ENCODE results near the gene CCDC74B.
"Not testable (repeated sequence)": the region's sequence is repeated elsewhere in the genome, so short reads cannot be mapped to it uniquely, and the experiment has no call there.

The CCDC74B gene

DNA sequence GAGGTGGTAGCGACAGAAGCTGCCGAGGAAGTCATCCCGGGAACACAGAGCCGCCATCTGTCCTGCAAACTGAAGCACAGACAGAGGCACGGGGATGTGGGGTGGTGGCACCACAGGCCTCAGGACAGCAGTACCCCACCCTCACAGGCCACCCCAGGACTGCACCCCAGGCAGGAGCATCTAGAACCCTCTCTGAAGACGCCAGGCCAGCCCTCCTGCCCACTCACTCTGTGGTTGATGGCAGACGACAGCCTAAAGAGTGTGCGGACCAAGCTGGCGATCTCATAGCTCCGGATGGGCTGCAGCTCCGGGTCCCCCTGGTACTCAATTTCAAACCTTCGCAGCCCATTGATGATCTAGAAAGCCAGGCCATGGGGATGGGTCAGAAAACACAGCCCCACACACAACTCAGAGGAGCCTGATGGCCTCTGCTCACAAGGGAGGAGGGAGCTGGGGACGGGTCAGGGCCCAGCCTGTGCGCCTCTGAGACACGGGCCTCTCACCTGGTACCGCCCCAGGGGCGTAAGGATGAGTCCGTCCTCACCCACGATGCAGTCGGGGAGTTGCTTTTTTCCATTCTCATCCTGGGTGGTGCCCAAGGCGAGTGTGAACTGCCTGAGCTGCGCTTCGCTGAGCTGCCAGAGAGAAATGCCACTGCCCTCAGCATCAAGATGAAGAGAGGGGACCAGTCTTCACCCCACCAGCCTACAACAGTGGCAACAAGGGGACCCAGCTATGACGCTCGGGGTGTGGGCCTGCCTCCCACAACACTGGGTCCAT, 8.1 kb upstream of the CCDC74B start:
- TF ChIP-seq CTCF (IDR thresholded peaks at IDR 0.05; ENCODE audit: control insufficient read depth, extremely low read depth, insufficient read depth): no peak
- no peak for DNase-seq (ENCODE audit: low read depth)
- H3K4me3 ChIP-seq (ENCODE audit: low read depth, low read length): no peak overlapping the region

- DNase-seq (ENCODE audit: low read depth); H3K4me3 ChIP-seq (ENCODE audit: low read depth, low read length): not testable (repeated sequence)
Measured at GRCh38 chr2:130152136-130152815, 7.4 kb upstream of the CCDC74B start.

DNA sequence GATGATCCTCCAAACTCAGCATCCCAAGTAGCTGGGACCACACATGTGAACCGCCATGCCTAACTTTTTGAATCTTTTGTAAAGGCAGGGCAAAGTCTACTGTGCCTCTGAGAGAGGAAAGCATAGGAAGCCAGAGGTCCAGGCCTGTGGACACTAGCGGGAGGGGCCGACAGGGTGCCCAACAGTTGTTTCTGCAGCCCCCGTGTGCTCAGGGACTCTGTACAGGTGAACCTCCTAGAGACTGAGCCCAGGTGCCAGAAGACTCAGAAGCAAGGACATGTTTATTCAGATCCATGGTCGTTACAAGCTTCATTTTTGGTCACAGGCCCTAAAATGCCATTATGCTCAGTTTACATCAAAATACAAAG, 6.2 kb upstream of the CCDC74B start:
- H3K4me3 ChIP-seq (ENCODE audit: low read depth, low read length); DNase-seq (ENCODE audit: low read depth): not testable (repeated sequence)

- no peak overlapping the region for H3K4me3 ChIP-seq (ENCODE audit: low read depth, low read length)
- no peak for TF ChIP-seq CTCF (IDR thresholded peaks at IDR 0.05; ENCODE audit: control insufficient read depth, extremely low read depth, insufficient read depth)
Measured at GRCh38 chr2:130150181-130151144, 5.6 kb upstream of the CCDC74B start.

GRCh38 chr2:130148515-130148914, 3.6 kb upstream of the CCDC74B start:
- DNase-seq (ENCODE audit: low read depth): peak; percentile 51
- H3K4me3 ChIP-seq (ENCODE audit: low read depth, low read length): not testable (repeated sequence)

More at GRCh38 chr2:130150181-130151144, 5.6 kb upstream of the CCDC74B start:
- DNase-seq (ENCODE audit: low read depth): no peak

DNA sequence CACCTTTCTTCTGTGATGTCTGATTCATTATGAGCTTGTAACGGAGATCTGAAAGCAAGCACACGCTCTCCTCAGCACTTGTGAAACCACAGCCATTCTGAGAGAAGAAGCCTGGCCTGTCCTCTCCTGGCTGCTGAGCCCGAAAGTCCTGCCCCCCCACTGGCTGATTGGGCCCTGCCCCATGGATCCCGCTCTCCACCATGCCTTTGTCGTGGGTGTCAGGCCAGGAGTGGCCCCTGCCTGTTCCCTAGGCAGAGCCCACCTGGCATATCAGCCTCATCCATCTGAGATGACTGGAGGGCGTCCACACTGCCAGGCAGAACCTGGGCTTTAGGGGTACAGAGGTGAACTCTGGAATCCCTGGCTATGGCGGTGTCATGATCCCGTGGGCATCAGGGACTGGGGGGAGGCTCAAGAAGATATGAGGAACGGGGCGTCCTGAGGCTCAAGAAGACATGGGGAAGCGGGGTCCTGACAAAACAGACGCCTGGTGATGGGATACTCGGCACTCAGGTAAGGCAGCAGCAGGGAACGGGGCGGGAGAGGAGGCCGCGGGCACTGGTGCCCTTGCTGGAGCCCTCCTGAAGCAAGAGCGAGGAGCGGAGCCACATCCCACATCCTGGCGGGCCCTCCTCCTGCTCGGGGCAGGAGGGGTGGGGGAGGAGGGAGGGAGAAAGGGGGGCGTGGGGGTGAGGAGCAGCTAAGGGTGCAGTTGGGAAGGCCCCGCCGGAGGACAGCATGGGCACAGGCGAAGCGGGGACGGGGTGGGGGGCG, 1.5 kb downstream of the CCDC74B start:
- H3K4me3 ChIP-seq (ENCODE audit: low read depth, low read length); DNase-seq (ENCODE audit: low read depth): not testable (repeated sequence)

DNA sequence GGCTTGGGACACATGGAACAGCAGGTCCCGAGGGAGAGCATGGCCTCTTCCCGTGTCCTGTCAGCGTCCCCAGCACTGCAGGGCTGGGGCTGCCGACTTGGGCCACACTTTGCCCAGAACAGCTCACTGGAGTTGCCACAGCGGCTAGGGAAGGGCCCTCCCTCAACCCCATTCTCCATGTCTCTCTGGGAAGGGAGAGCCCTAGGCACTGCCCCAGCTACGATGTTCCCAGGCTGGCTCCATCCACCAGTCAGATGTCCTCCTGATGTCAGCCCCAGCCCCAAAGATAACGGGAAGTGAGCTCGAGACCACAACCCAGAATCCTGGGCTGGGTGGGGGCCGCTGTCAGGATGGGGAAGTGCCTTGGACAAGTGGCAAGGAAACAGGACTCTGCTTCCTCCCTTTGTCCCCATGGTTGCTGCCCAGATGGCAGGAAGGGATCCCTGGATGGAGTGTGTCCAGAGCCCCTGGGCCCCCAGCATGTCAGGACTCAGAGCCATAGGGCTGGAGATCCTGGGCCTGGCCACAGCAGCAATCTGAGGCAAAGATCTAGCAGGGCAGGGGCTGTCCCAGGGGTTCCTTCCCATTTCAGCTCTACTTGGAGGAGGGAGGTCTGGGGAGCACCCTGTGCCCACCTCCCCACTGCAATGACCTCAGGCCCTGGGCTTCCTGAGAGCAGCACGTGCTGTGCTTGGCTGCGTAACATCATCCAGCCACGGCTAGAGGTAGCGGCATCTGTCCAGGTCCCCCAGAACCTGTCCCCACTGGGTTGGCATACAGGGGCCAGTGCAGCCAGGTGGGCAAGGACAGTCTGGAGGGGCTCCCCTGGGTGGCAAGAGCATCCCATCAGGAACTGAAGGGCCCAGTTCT, 2.3 kb downstream of the CCDC74B start:
- not testable (repeated sequence) for DNase-seq (ENCODE audit: low read depth); H3K4me3 ChIP-seq (ENCODE audit: low read depth, low read length)

DNA sequence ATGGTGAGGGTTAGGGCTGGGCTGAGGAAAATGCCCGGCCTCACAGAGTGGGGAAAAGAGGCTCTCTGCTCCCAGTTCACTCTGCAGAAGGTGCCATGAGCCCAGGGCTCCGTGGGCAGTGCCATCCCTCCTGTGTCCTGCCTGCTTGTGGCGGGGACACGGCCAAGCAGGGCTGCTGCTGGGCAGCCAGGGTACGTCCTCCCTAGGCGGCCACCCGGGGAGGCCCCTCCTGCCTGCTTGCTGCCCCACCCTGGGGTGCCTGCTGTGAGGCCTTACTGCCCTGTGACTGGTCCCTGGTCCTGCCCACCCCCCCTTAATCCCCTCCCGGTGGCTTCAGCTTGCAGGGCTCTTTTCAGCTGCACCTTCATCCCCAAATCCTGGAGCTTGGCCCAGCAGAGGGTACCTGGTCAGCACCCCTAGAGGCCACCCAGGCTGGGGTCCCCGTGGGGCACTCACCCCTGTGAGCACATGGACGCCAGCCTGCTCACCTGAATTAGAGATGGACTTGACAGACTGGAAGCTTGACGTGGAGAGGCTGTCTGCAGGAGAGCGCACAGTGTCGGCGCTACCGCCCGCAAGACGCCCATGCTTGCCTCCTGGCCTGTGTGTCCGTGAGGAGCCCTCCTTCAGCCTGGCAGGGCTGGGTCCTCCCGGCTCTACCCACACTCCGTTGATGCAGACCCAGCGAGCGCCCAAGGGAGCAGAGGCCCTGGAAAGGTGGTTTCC, 3.1 kb downstream of the CCDC74B start:
- not testable (repeated sequence) for DNase-seq (ENCODE audit: low read depth); H3K4me3 ChIP-seq (ENCODE audit: low read depth, low read length)

DNA sequence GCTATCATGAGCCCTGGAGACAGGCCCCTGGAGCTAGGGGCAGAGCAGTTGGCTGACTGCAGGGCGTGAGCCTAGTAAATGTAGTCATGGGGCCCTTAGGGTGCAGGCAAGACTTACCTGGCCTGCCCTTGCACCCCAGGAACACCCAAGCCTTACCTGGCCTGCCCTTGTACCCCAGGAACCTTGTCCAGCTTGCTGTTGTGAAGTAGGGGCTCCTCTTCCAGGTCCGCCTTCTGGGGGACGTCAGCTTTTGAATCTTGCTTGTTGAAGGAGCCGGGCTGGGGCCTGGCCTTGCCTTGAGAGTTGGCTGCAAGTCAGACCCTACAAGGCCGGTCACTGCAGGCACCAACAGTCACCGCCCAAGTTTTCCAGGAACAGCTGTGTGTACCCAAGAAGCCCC, 3.9 kb downstream of the CCDC74B start:
- DNase-seq (ENCODE audit: low read depth); H3K4me3 ChIP-seq (ENCODE audit: low read depth, low read length): not testable (repeated sequence)

- not testable (repeated sequence) for DNase-seq (ENCODE audit: low read depth); H3K4me3 ChIP-seq (ENCODE audit: low read depth, low read length)
Measured at GRCh38 chr2:130140516-130140915, 4.4 kb downstream of the CCDC74B start.

GRCh38 chr2:130139331-130140280, 5.3 kb downstream of the CCDC74B start:
- DNase-seq (ENCODE audit: low read depth); H3K4me3 ChIP-seq (ENCODE audit: low read depth, low read length): not testable (repeated sequence)

GRCh38 chr2:130138841-130139251, 6.1 kb downstream of the CCDC74B start:
- DNase-seq (ENCODE audit: low read depth): peak; percentile 8
- not testable (repeated sequence) for H3K4me3 ChIP-seq (ENCODE audit: low read depth, low read length)

- not testable (repeated sequence) for H3K4me3 ChIP-seq (ENCODE audit: low read depth, low read length); DNase-seq (ENCODE audit: low read depth)
Measured at GRCh38 chr2:130138326-130138725, 6.6 kb downstream of the CCDC74B start.

All from LNCaP clone FGC (cell line).